G401 (cell line): ENCODE measurements around the gene CLCNKA. TPM values are rescaled to one million over a fixed set of nuclear protein-coding genes. Genes with fewer than 3 reads are reported as not detected.

Source experiments
- total RNA-seq: library from RNA; depleted of rRNA; stranded (reverse); fragments of >200 nt; shearing (Covaris generic); gene quantifications from 2 replicates; pipeline ENCODE4 v1.2.3, GENCODE V29; 2014; rRNA removed

Gene CLCNKA
- total RNA-seq, 1 experiment from 2014 or later = 1.1 TPM

Other genes with a start within 250 kb of the CLCNKA start
- 6.0 and 6.8 TPM in 2 replicates for gene UQCRHL, start 214.4 kb upstream of the CLCNKA start, total RNA-seq
- 1.5 and 2.4 TPM in 2 replicates for gene SPEN, start 174.3 kb upstream of the CLCNKA start, total RNA-seq
- gene ZBTB17, start 45.9 kb upstream of the CLCNKA start, total RNA-seq = 32.8 and 43.4 TPM in 2 replicates
- not detected in 2 replicates for gene SRARP, start 17.8 kb upstream of the CLCNKA start, total RNA-seq
- gene HSPB7, start 4.0 kb upstream of the CLCNKA start, total RNA-seq = 3.2 and 7.1 TPM in 2 replicates
- 1.3 TPM in 1 of 2 replicates, not detected in the other for gene CLCNKB, start 21.7 kb downstream of the CLCNKA start, total RNA-seq
- gene FAM131C, start 51.6 kb downstream of the CLCNKA start, total RNA-seq = 0.88 and 1.3 TPM in 2 replicates
- 33.5 and 45.6 TPM in 2 replicates for gene EPHA2, start 134.0 kb downstream of the CLCNKA start, total RNA-seq
- gene ARHGEF19, start 190.6 kb downstream of the CLCNKA start, total RNA-seq = 4.7 and 7.4 TPM in 2 replicates
- 2.8 and 3.5 TPM in 2 replicates for gene CPLANE2, start 215.1 kb downstream of the CLCNKA start, total RNA-seq